ENCODE data around the gene RNF157. TPM values are rescaled to one million over a fixed set of nuclear protein-coding genes. Genes with fewer than 3 reads are reported as not detected.

Gene RNF157
- total and polyA plus RNA-seq, 10 of the 15 experiments (the other 5 are each of a cell fraction or from before 2014, with no cell fraction given): 1.4 to 15.9 (median 9.6) TPM

- TF ChIP-seq SRF (IDR thresholded peaks at IDR 0.05; ENCODE audit: low read depth in 2 of 2, low read length in 2 of 2) (no peak), RB1 (IDR thresholded peaks at IDR 0.05; ENCODE audit: borderline replicate concordance) (no peak), HDAC2 (IDR thresholded peaks at IDR 0.05) (no peak), SUZ12 (IDR thresholded peaks at IDR 0.05; ENCODE audit: unreplicated experiment) (no peak), BCL11A (IDR thresholded peaks at IDR 0.05; ENCODE audit: low read depth, low read length) (no peak), SMC3 (IDR thresholded peaks at IDR 0.05; ENCODE audit: borderline replicate concordance, low read length) (no peak), ZNF274 (IDR thresholded peaks at IDR 0.05; ENCODE audit: insufficient read depth, insufficient read length) (no peak), PAX8 (IDR thresholded peaks at IDR 0.05) (peak; percentile 34; the same call in 1 of the 2 replicates), YY1 (IDR thresholded peaks at IDR 0.05; ENCODE audit: low read depth, low read length) (peak; percentile 69), GATAD2B (conservative IDR thresholded peaks at IDR 0.05; ENCODE audit: low read depth) (0 out of 2 replicates have a peak, but pooled peaks have one; percentile 39), IRF4 (IDR thresholded peaks at IDR 0.05; ENCODE audit: low read depth, low read length) (0 out of 2 replicates have a peak, but pooled peaks have one; percentile 61), TCF7 (IDR thresholded peaks at IDR 0.05; ENCODE audit: borderline replicate concordance) (no peak), YBX1 (IDR thresholded peaks at IDR 0.05) (no peak), IRF3 (IDR thresholded peaks at IDR 0.05) (no peak), SMARCA5 (IDR thresholded peaks at IDR 0.05) (no peak), FOXM1 (IDR thresholded peaks at IDR 0.05; ENCODE audit: low read depth, low read length) (peak; percentile 51; the same call in 1 of the 2 replicates), MYC (IDR thresholded peaks at IDR 0.05; ENCODE audit: insufficient read depth, insufficient read length, insufficient replicate concordance, low read length, severe bottlenecking) (no peak), SMAD5 (IDR thresholded peaks at IDR 0.05; ENCODE audit: low read depth) (no peak), MAX (IDR thresholded peaks at IDR 0.05; ENCODE audit: low read depth, low read length) (no peak), IRF5 (IDR thresholded peaks at IDR 0.05; ENCODE audit: borderline replicate concordance) (no peak), USF2 (IDR thresholded peaks at IDR 0.05; ENCODE audit: borderline replicate concordance, low read depth, low read length) (no peak), ZZZ3 (IDR thresholded peaks at IDR 0.05; ENCODE audit: control insufficient read depth, insufficient read length, low read depth) (no peak), ASH2L (IDR thresholded peaks at IDR 0.05; ENCODE audit: borderline replicate concordance, low read depth) (no peak)
Measured at GRCh38 chr17:76234354-76234679, 6.0 kb downstream of the RNF157 start (continued).

All from GM12878 (cell line).